Right cardiac atrium (tissue), 5 donors: Measurements from ENCODE around the gene ANKRD42. TPM values are rescaled to one million over a fixed set of nuclear protein-coding genes. Genes with fewer than 3 reads are reported as not detected.
"Not testable (repeated sequence)": the region's sequence is repeated elsewhere in the genome, so short reads cannot be mapped to it uniquely, and the experiment has no call there.

Experiments
- ATAC-seq, 2 donors: fragments of 200-7000 bp; cut with Tn5 transposase; one replicate each; pipeline versions ENCODE4 v1.8.0 to v1.9.1; 2020; ENCODE audit warnings: moderate library complexity in 2 of 2, mild to moderate bottlenecking in 1 of 2
- DNase-seq, 3 donors: peaks; one replicate each; pipeline ENCODE4 v3.0.0-alpha.2; 2020
- H3K27ac ChIP-seq: one replicate; pipeline ENCODE4 v1.5.1; 2013; ENCODE audit warnings: mild to moderate bottlenecking, low read length, control low read depth, moderate library complexity
- H3K27me3 ChIP-seq: one replicate; pipeline ENCODE4 v1.6.1; 2013; ENCODE audit not compliant: control insufficient read depth, insufficient read depth
- H3K4me1 ChIP-seq: one replicate; pipeline ENCODE4 v1.6.1; 2013; ENCODE audit warnings: low read length; ENCODE audit not compliant: control insufficient read depth, insufficient read depth
- H3K4me3 ChIP-seq: one replicate; pipeline ENCODE4 v1.5.1; 2013; ENCODE audit warnings: low read length, control low read depth
- H3K9me3 ChIP-seq: one replicate; pipeline ENCODE4 v1.6.1; 2013; ENCODE audit warnings: low read length; ENCODE audit not compliant: control insufficient read depth
- WGBS: extraction: QIAGEN DNeasy Blood & Tissue Kit; methylation state at CpG from one replicate; pipeline ENCODE4 v1.1.7; 2013; 5-methylcytosine and 5-hydroxymethylcytosine counted together
- intact Hi-C, 4 donors: fragments of 100-400 bp; cut with DNase I; formaldehyde crosslinking; loops; one replicate each; pipeline versions ENCODE4 v1.11.0 to v1.14.0; 2022 to 2023
- polyA plus RNA-seq: library from polyadenylated mRNA; stranded (reverse); fragments of 200-250 nt; gene quantifications from one replicate; pipeline ENCODE4 v1.2.3, GENCODE V29; 2013
- total RNA-seq, 4 donors: library from RNA; stranded (reverse); fragmentation: NEBNext Ultra II Directional; extraction: Animal tissue kit (Norgen Biotek cat#: 25700); gene quantifications; one replicate each; pipeline ENCODE4 v1.2.1, GENCODE V29; 2021
- donor health status: healthy with polysubstance abuse.
- donor health status: DM: no; HTN: yes; CAD: no.
- donor health status: DM: no; HTN: no; CAD: no.
- donor health status: DM: no; HTN: yes; CAD: no; lungs with severe emphysema.
- donor health status: DM: yes; HTN: yes; CAD: no.

ANKRD42 gene
- total and polyA plus RNA-seq, 5 donors: 4.7 to 9.7 (median 8.2) TPM

GRCh38 chr11:83265331-83265730 is 71.8 kb downstream of the ANKRD42 start:
- H3K4me1 ChIP-seq: no peaks in the 10 kb centered on the region
- H3K27ac ChIP-seq: no peak overlapping the region
- WGBS: 80% methylated on average over 1 of the region's 1 CpG
- no peak overlapping the region for H3K4me3 ChIP-seq
- intact Hi-C loops: no loop called here
- H3K9me3 ChIP-seq: no peaks in the 10 kb centered on the region
- ATAC-seq (no peak), DNase-seq (no peak)
- H3K27me3 ChIP-seq: no peaks in the 10 kb centered on the region

GRCh38 chr11:83269080-83269479 is 75.6 kb downstream of the ANKRD42 start:
- intact Hi-C loops, ATAC-seq, H3K9me3 ChIP-seq, H3K4me1 ChIP-seq, H3K27me3 ChIP-seq, DNase-seq, H3K27ac ChIP-seq, H3K4me3 ChIP-seq: not testable (repeated sequence)
- WGBS: 74% methylated on average over 2 of the region's 2 CpGs

- H3K27ac ChIP-seq, H3K9me3 ChIP-seq, ATAC-seq, H3K27me3 ChIP-seq, H3K4me3 ChIP-seq, H3K4me1 ChIP-seq, intact Hi-C loops, DNase-seq: not testable (repeated sequence)
- WGBS: 98% methylated on average over 5 of the region's 5 CpGs
Measured at GRCh38 chr11:83271734-83272133, 78.2 kb downstream of the ANKRD42 start.

- intact Hi-C loops: no loop called here
Measured at GRCh38 chr11:83272627-83273026, 79.1 kb downstream of the ANKRD42 start.

GRCh38 chr11:83275888-83276641 is 82.6 kb downstream of the ANKRD42 start:
- no peak overlapping the region for H3K4me3 ChIP-seq
- H3K4me1 ChIP-seq: no peaks in the 10 kb centered on the region
- no peak for DNase-seq
- H3K9me3 ChIP-seq: no peaks in the 10 kb centered on the region
- no peak for ATAC-seq
- no peaks in the 10 kb centered on the region for H3K27me3 ChIP-seq
- H3K27ac ChIP-seq: no peak overlapping the region
- WGBS: 93% methylated on average over 8 of the region's 8 CpGs
- intact Hi-C loops: no loop called here

More at GRCh38 chr11:83272627-83273026, 79.1 kb downstream of the ANKRD42 start:
- Histone ChIP-seq H3K27me3 (no peaks in the 10 kb centered on the region), H3K27ac (no peak overlapping the region), H3K4me1 (no peaks in the 10 kb centered on the region), H3K4me3 (no peak overlapping the region), H3K9me3 (no peaks in the 10 kb centered on the region)
- no peak for ATAC-seq
- DNase-seq: no peak

GRCh38 chr11:83278351-83278750 is 84.8 kb downstream of the ANKRD42 start:
- intact Hi-C loops: no loop called here
- H3K4me1 ChIP-seq: no peaks in the 10 kb centered on the region
- ATAC-seq: no peak
- no peaks in the 10 kb centered on the region for H3K27me3 ChIP-seq
- DNase-seq: no peak
- no peaks in the 10 kb centered on the region for H3K9me3 ChIP-seq
- H3K4me3 ChIP-seq: no peak overlapping the region
- H3K27ac ChIP-seq: no peak overlapping the region

GRCh38 chr11:83280256-83280655 is 86.7 kb downstream of the ANKRD42 start:
- H3K27me3 ChIP-seq: no peaks in the 10 kb centered on the region
- DNase-seq (no peak), ATAC-seq (no peak)
- peaks cover 3% of the 10 kb centered on the region for H3K4me1 ChIP-seq
- H3K4me3 ChIP-seq: no peak overlapping the region
- no peaks in the 10 kb centered on the region for H3K9me3 ChIP-seq
- H3K27ac ChIP-seq: no peak overlapping the region
- intact Hi-C loops: no loop called here
- WGBS: 56% methylated on average over 1 of the region's 1 CpG

- Histone ChIP-seq H3K4me1 (peaks cover 3% of the 10 kb centered on the region), H3K27ac (no peak overlapping the region), H3K27me3 (no peaks in the 10 kb centered on the region), H3K9me3 (no peaks in the 10 kb centered on the region), H3K4me3 (no peak overlapping the region)
- WGBS: 62% methylated on average over 4 of the region's 4 CpGs
- intact Hi-C loops: no loop called here
- DNase-seq (no peak), ATAC-seq (no peak)
Measured at GRCh38 chr11:83282084-83282716, 88.7 kb downstream of the ANKRD42 start.

- peaks cover 3% of the 10 kb centered on the region for H3K4me1 ChIP-seq
- no peaks in the 10 kb centered on the region for H3K27me3 ChIP-seq
- peak overlapping the region; percentile 46 for H3K4me3 ChIP-seq
- DNase-seq (no peak), ATAC-seq (no peak)
- no peak overlapping the region for H3K27ac ChIP-seq
- H3K9me3 ChIP-seq: no peaks in the 10 kb centered on the region
- 9% methylated on average over 3 of the region's 3 CpGs for WGBS
- intact Hi-C loops: no loop called here
Measured at GRCh38 chr11:83284501-83285150, 91.1 kb downstream of the ANKRD42 start.

GRCh38 chr11:83285151-83285770 is 91.7 kb downstream of the ANKRD42 start:
- peak; percentile 80 to 83 for ATAC-seq
- 2% methylated on average over 22 of the region's 22 CpGs for WGBS
- DNase-seq: no peak
- peak overlapping the region; percentile 43 for H3K27ac ChIP-seq
- H3K4me1 ChIP-seq: peaks cover 3% of the 10 kb centered on the region
- no peaks in the 10 kb centered on the region for H3K27me3 ChIP-seq
- intact Hi-C loops: no loop called here
- H3K4me3 ChIP-seq: peak overlapping the region; percentile 46
- no peaks in the 10 kb centered on the region for H3K9me3 ChIP-seq
